HUDEP-2 (cell line): Measurements from ENCODE around the gene PEX5.
"Not testable (repeated sequence)": the region's sequence is repeated elsewhere in the genome, so short reads cannot be mapped to it uniquely, and the experiment has no call there.

ENCODE experiments used
- DNase-seq, 76 experiments: peaks; one replicate each; lab custom pipeline; 2025; ENCODE audit not compliant: unreplicated experiment in 76 of 76; lab: John Stamatoyannopoulos, UW

Gene PEX5

GRCh38 chr12:7158781-7159609 lies 30.5 kb upstream of the PEX5 start:
- DNase-seq = no peak

- DNase-seq = no peak
These were observed 29.3 kb upstream of the PEX5 start for GRCh38 chr12:7160183-7160582.

- DNase-seq = no peak
These were observed 28.2 kb upstream of the PEX5 start for GRCh38 chr12:7161327-7161726.

GRCh38 chr12:7161811-7162210 lies 27.7 kb upstream of the PEX5 start:
- DNase-seq = no peak

GRCh38 chr12:7162691-7163114 lies 26.8 kb upstream of the PEX5 start:
- peak in 6 of 76 experiments; percentile 2 to 5 (median 2) for DNase-seq

- DNase-seq = no peak
These were observed 19.5 kb upstream of the PEX5 start for GRCh38 chr12:7169951-7170350.

- no peak for DNase-seq
These were observed 17.6 kb upstream of the PEX5 start for GRCh38 chr12:7171854-7172253.

GRCh38 chr12:7175493-7175892 lies 14.0 kb upstream of the PEX5 start:
- DNase-seq = no peak

GRCh38 chr12:7176595-7176994 lies 12.9 kb upstream of the PEX5 start:
- DNase-seq = no peak

- DNase-seq = no peak
These were observed 11.0 kb upstream of the PEX5 start for GRCh38 chr12:7178481-7178880.

- DNase-seq = no peak
These were observed 8.8 kb upstream of the PEX5 start for GRCh38 chr12:7180685-7181084.

GRCh38 chr12:7186058-7186457 lies 3.4 kb upstream of the PEX5 start:
- not testable (repeated sequence) for DNase-seq

- DNase-seq = peak in 64 of 76 experiments; percentile 13 to 76 (median 48)
These were observed 706 bp upstream of the PEX5 start for GRCh38 chr12:7188562-7189397.

GRCh38 chr12:7190268-7191055 lies 976 bp downstream of the PEX5 start:
- DNase-seq = no peak

GRCh38 chr12:7193674-7194073 lies 4.2 kb downstream of the PEX5 start:
- peak in 1 of 76 experiments; percentile 3 for DNase-seq

- no peak for DNase-seq
These were observed 8.4 kb downstream of the PEX5 start for GRCh38 chr12:7197841-7198240.

GRCh38 chr12:7203109-7203508 lies 13.6 kb downstream of the PEX5 start:
- no peak for DNase-seq

GRCh38 chr12:7205091-7205490 lies 15.6 kb downstream of the PEX5 start:
- DNase-seq = no peak

- DNase-seq = no peak
These were observed 17.2 kb downstream of the PEX5 start for GRCh38 chr12:7206691-7207090.

- peak in 73 of 76 experiments; percentile 9 to 88 (median 61) for DNase-seq
These were observed 18.6 kb downstream of the PEX5 start for GRCh38 chr12:7207866-7208625.
